ENCODE measurements around the gene C1QA. TPM values are rescaled to one million over a fixed set of nuclear protein-coding genes. Genes with fewer than 3 reads are reported as not detected.
A peak's percentile ranks its signal among the peaks of the same experiment; 100 is the strongest.

C1QA gene
- polyA plus RNA-seq, 1 experiment = not detected

- CTCF ChIA-PET = no interaction called here
- H3K4me3 ChIP-seq (ENCODE audit: low read depth, low read length) = no peak overlapping the region
- no peak overlapping the region for H3K27ac ChIP-seq (ENCODE audit: low read depth, low read length)
- POLR2A ChIA-PET = no interaction called here
- DNase-seq (ENCODE audit: low read depth, low spot score) = no peak
- no peaks in the 10 kb centered on the region for H3K9me3 ChIP-seq (ENCODE audit: control insufficient read depth, insufficient read depth, low read length)
- H3K27me3 ChIP-seq (ENCODE audit: control insufficient read depth, insufficient read depth, low read length) = peaks cover 41% of the 10 kb centered on the region
- TF ChIP-seq CTCF (IDR thresholded peaks at IDR 0.05; ENCODE audit: low read depth, low read length) = no peak
Measured at GRCh38 chr1:22660716-22661241, 24.4 kb downstream of the C1QA start.

- Histone ChIP-seq H3K27me3 (ENCODE audit: control insufficient read depth, insufficient read depth, low read length) (peaks cover 38% of the 10 kb centered on the region), H3K9me3 (ENCODE audit: control insufficient read depth, insufficient read depth, low read length) (no peaks in the 10 kb centered on the region), H3K4me3 (ENCODE audit: low read depth, low read length) (no peak overlapping the region), H3K27ac (ENCODE audit: low read depth, low read length) (no peak overlapping the region)
- TF ChIP-seq CTCF (IDR thresholded peaks at IDR 0.05; ENCODE audit: low read depth, low read length) = no peak
- CTCF ChIA-PET = interaction anchor here (0.6 kb wide), 1 partner anchor 269 kb away, joined by 6 read pairs; no protein-coding TSS in a partner anchor
- POLR2A ChIA-PET = no interaction called here
- no peak for DNase-seq (ENCODE audit: low read depth, low spot score)
Measured at GRCh38 chr1:22661880-22662279, 25.5 kb downstream of the C1QA start.

- TF ChIP-seq CTCF (IDR thresholded peaks at IDR 0.05; ENCODE audit: low read depth, low read length) = no peak
- no peaks in the 10 kb centered on the region for H3K9me3 ChIP-seq (ENCODE audit: control insufficient read depth, insufficient read depth, low read length)
- no peak overlapping the region for H3K4me3 ChIP-seq (ENCODE audit: low read depth, low read length)
- no peak overlapping the region for H3K27ac ChIP-seq (ENCODE audit: low read depth, low read length)
- DNase-seq (ENCODE audit: low read depth, low spot score) = no peak
- ChIA-PET POLR2A (no interaction called here), CTCF (interaction anchor here (0.6 to 1.2 kb wide), 3 partner anchors 268 to 358 kb away, joined by 3 to 6 read pairs (median 5); no protein-coding TSS in a partner anchor)
- peaks cover 41% of the 10 kb centered on the region for H3K27me3 ChIP-seq (ENCODE audit: control insufficient read depth, insufficient read depth, low read length)
Measured at GRCh38 chr1:22662318-22662717, 25.9 kb downstream of the C1QA start.

- TF ChIP-seq CTCF (IDR thresholded peaks at IDR 0.05; ENCODE audit: low read depth, low read length) = no peak
- H3K27ac ChIP-seq (ENCODE audit: low read depth, low read length) = no peak overlapping the region
- peaks cover 41% of the 10 kb centered on the region for H3K27me3 ChIP-seq (ENCODE audit: control insufficient read depth, insufficient read depth, low read length)
- CTCF ChIA-PET = interaction anchor here (0.6 to 1.4 kb wide), 4 partner anchors 42 to 357 kb away, joined by 3 to 6 read pairs (median 4); no protein-coding TSS in a partner anchor
- POLR2A ChIA-PET = no interaction called here
- H3K9me3 ChIP-seq (ENCODE audit: control insufficient read depth, insufficient read depth, low read length) = no peaks in the 10 kb centered on the region
- DNase-seq (ENCODE audit: low read depth, low spot score) = no peak
- H3K4me3 ChIP-seq (ENCODE audit: low read depth, low read length) = no peak overlapping the region
Measured at GRCh38 chr1:22662986-22663408, 26.6 kb downstream of the C1QA start.

GRCh38 chr1:22665752-22666151, 29.3 kb downstream of the C1QA start:
- TF ChIP-seq CTCF (IDR thresholded peaks at IDR 0.05; ENCODE audit: low read depth, low read length) = peak; percentile 64
- ChIA-PET POLR2A (no interaction called here), CTCF (interaction anchor here (0.8 to 1.2 kb wide), 3 partner anchors 263 to 298 kb away, joined by 3 to 4 read pairs (median 3); no protein-coding TSS in a partner anchor)
- H3K27ac ChIP-seq (ENCODE audit: low read depth, low read length) = no peak overlapping the region
- no peak overlapping the region for H3K4me3 ChIP-seq (ENCODE audit: low read depth, low read length)
- no peak for DNase-seq (ENCODE audit: low read depth, low spot score)
- no peaks in the 10 kb centered on the region for H3K9me3 ChIP-seq (ENCODE audit: control insufficient read depth, insufficient read depth, low read length)
- H3K27me3 ChIP-seq (ENCODE audit: control insufficient read depth, insufficient read depth, low read length) = peaks cover 38% of the 10 kb centered on the region
